Endothelial cell of umbilical vein (primary cell): ENCODE results near the gene RAB40B. TPM values are rescaled to one million over a fixed set of nuclear protein-coding genes. Genes with fewer than 3 reads are reported as not detected.

Source experiments
- BruUV-seq: library from RNA; stranded (reverse); fragments of 400-500 nt; replicated peaks from 2 replicates; lab custom pipeline; 2021; lab: Mats Ljungman, UMichigan
- CTCF ChIA-PET: fragments of 300-600, 350-600 bp; sonication (Branson Sonifier 250); formaldehyde crosslinking; loops from one replicate; lab custom pipeline; 2021; ENCODE audit warnings: antibody characterized with exemption, inconsistent platforms; lab: Charles Lee
- POLR2A ChIA-PET: fragments of 300-600, 350-600 bp; sonication (Branson Sonifier 250); formaldehyde crosslinking; loops from one replicate; lab custom pipeline; 2021; ENCODE audit warnings: antibody characterized with exemption, inconsistent platforms; lab: Charles Lee
- DNase-seq: peaks from one replicate; pipeline ENCODE4 v3.0.0-alpha.2; 2011; ENCODE audit warnings: low read depth, low spot score
- FAIRE-seq: peaks from 2 replicates; lab custom pipeline; 2011; peaks lifted over from hg19 to GRCh38; lab: Jason Lieb, UNC
- H2AFZ ChIP-seq: 2 replicates; pipeline ENCODE4 v1.6.0; 2012; ENCODE audit warnings: low read depth, low read length, control low read depth, inconsistent platforms
- H3K27ac ChIP-seq: 2 replicates; pipeline ENCODE4 v1.5.1; 2011; ENCODE audit warnings: low read depth, mild to moderate bottlenecking, control low read depth, low read length, moderate library complexity; ENCODE audit not compliant: insufficient read depth
- H3K27me3 ChIP-seq, 2 experiments: 2 replicates each; pipeline versions ENCODE4 v1.6.0 to v1.6.1; 2011; ENCODE audit warnings: low read length in 2 of 2, mixed read lengths in 1 of 2; ENCODE audit not compliant: control insufficient read depth in 2 of 2, insufficient read depth in 2 of 2
- H3K36me3 ChIP-seq, 2 experiments: 2 replicates in 1 of 2; 3 replicates in 1 of 2; pipeline ENCODE4 v1.5.1; 2011; ENCODE audit warnings: low read length in 2 of 2, mild to moderate bottlenecking in 1 of 2, moderate library complexity in 1 of 2; ENCODE audit not compliant: control insufficient read depth in 2 of 2, insufficient read depth in 2 of 2; ENCODE audit errors: extremely low read depth in 1 of 2
- H3K4me1 ChIP-seq: 3 replicates; pipeline ENCODE4 v1.5.1; 2011; ENCODE audit warnings: mild to moderate bottlenecking, low read length; ENCODE audit not compliant: control insufficient read depth, insufficient read depth; ENCODE audit errors: extremely low read depth
- H3K4me2 ChIP-seq: 2 replicates; pipeline ENCODE4 v1.6.1; 2011; ENCODE audit warnings: low read length, control low read depth, mixed read lengths; ENCODE audit not compliant: insufficient read depth
- H3K4me3 ChIP-seq, 3 experiments: fragments of 200-600 bp in 1 of 3; sonication (generic), shearing (Covaris generic) in 1 of 3; replicated peaks in 1 of 3; 2 replicates each; pipeline ENCODE4 v1.5.1; 2011 to 2016; ENCODE audit warnings: control low read depth in 3 of 3, low read length in 3 of 3, mild to moderate bottlenecking in 2 of 3, inconsistent platforms in 1 of 3, low read depth in 1 of 3, moderate library complexity in 1 of 3; ENCODE audit not compliant: insufficient read depth in 1 of 3
- H3K79me2 ChIP-seq: 2 replicates; pipeline ENCODE4 v1.6.0; 2012; ENCODE audit warnings: low read length, inconsistent platforms; ENCODE audit not compliant: control insufficient read depth, insufficient read depth
- H3K9ac ChIP-seq: replicated peaks from 2 replicates; pipeline ENCODE3; 2011; ENCODE audit warnings: low read length, control low read depth; ENCODE audit not compliant: insufficient read depth; ENCODE audit errors: extremely low read depth
- H3K9me1 ChIP-seq: replicated peaks from 3 replicates; pipeline ENCODE4 v1.6.0; 2011; ENCODE audit warnings: mild to moderate bottlenecking, low read length; ENCODE audit not compliant: control insufficient read depth, insufficient read depth; ENCODE audit errors: extremely low read depth
- H3K9me3 ChIP-seq: replicated peaks from 2 replicates; pipeline ENCODE4 v1.5.1; 2012; ENCODE audit warnings: low read length, inconsistent platforms; ENCODE audit not compliant: control insufficient read depth, insufficient read depth
- H4K20me1 ChIP-seq: replicated peaks from 2 replicates; pipeline ENCODE3; 2011; ENCODE audit warnings: mild to moderate bottlenecking, low read length; ENCODE audit not compliant: control insufficient read depth, insufficient read depth; ENCODE audit errors: extremely low read depth
- CTCF ChIP-seq, 2 donors: IDR thresholded peaks; 1 replicate in 1 of 2; 2 replicates in 1 of 2; pipeline ENCODE4 v1.5.1; 2011; ENCODE audit warnings: low read length in 2 of 2, mild to moderate bottlenecking in 2 of 2, moderate library complexity in 2 of 2, control low read depth in 1 of 2, inconsistent platforms in 1 of 2, low read depth in 1 of 2; ENCODE audit not compliant: insufficient read depth in 1 of 2; ENCODE audit errors: extremely low read depth in 1 of 2
- EZH2 ChIP-seq: IDR thresholded peaks from 2 replicates; pipeline ENCODE4 v1.6.1; 2012; ENCODE audit warnings: borderline replicate concordance, low read depth, mild to moderate bottlenecking, moderate library complexity, low read length, inconsistent platforms; ENCODE audit not compliant: severe bottlenecking
- FOS ChIP-seq: IDR thresholded peaks from 2 replicates; pipeline ENCODE4 v1.6.1; 2011; ENCODE audit warnings: mild to moderate bottlenecking, low read length, moderate library complexity, borderline replicate concordance; ENCODE audit not compliant: insufficient read depth
- GATA2 ChIP-seq: IDR thresholded peaks from 2 replicates; pipeline ENCODE4 v1.7.0; 2011; ENCODE audit warnings: low read depth, mild to moderate bottlenecking, moderate library complexity, mixed read lengths, low read length; ENCODE audit not compliant: insufficient read length, insufficient read depth
- JUN ChIP-seq: IDR thresholded peaks from 2 replicates; pipeline ENCODE4 v1.6.1; 2011; ENCODE audit warnings: borderline replicate concordance, low read depth; ENCODE audit not compliant: insufficient read length, insufficient read depth
- MYC ChIP-seq: IDR thresholded peaks from one replicate; pipeline ENCODE4 v1.6.1; 2011; ENCODE audit warnings: mild to moderate bottlenecking, low read depth, low read length
- POLR2A ChIP-seq: IDR thresholded peaks from 2 replicates; pipeline ENCODE4 v1.6.1; 2012; ENCODE audit warnings: low read depth, mild to moderate bottlenecking, control low read depth, low read length
- POLR2AphosphoS5 ChIP-seq: IDR thresholded peaks from 2 replicates; pipeline ENCODE4 v1.6.1; 2012; ENCODE audit warnings: low read depth, mild to moderate bottlenecking, control low read depth, low read length, moderate library complexity; ENCODE audit not compliant: insufficient read depth
- dilution Hi-C: fragments of 300-500 bp; cut with MboI; formaldehyde crosslinking; loops from one replicate; pipeline ENCODE4 v1.15.0; 2019; ENCODE audit warnings: low sequenced_read_pairs; ENCODE audit not compliant: extremely low pct_ligation_motif_present
- intact Hi-C: fragments of 100-400 bp; cut with micrococcal nuclease; formaldehyde crosslinking; loops from one replicate; pipeline ENCODE4 v1.10.0; 2022
- polyA plus RNA-seq, 4 experiments: library from polyadenylated mRNA; depleted of rRNA in 3 of 4; stranded (reverse) in 3 of 4; unstranded in 1 of 4; fragments of >200 nt; gene quantifications; 2 replicates each; pipeline versions ENCODE4 v1.2.1 to v1.2.3, GENCODE V29; 2011 to 2012; ENCODE audit warnings: missing spikeins in 1 of 4
- total RNA-seq: library from RNA; stranded (reverse); gene quantifications from 2 replicates; pipeline ENCODE4 v1.2.3, GENCODE V29; 2021
- TF ChIP-seq, protein P1 (sequence below): IDR thresholded peaks from 2 replicates; pipeline ENCODE4 v1.6.1; 2011; ENCODE audit not compliant: insufficient read depth, insufficient read length

Gene RAB40B
- total and polyA plus RNA-seq, 2 donors (not counting 3 experiments of a cell fraction or from before 2014, with no cell fraction given): 5.5 to 9.3 TPM

DNA sequence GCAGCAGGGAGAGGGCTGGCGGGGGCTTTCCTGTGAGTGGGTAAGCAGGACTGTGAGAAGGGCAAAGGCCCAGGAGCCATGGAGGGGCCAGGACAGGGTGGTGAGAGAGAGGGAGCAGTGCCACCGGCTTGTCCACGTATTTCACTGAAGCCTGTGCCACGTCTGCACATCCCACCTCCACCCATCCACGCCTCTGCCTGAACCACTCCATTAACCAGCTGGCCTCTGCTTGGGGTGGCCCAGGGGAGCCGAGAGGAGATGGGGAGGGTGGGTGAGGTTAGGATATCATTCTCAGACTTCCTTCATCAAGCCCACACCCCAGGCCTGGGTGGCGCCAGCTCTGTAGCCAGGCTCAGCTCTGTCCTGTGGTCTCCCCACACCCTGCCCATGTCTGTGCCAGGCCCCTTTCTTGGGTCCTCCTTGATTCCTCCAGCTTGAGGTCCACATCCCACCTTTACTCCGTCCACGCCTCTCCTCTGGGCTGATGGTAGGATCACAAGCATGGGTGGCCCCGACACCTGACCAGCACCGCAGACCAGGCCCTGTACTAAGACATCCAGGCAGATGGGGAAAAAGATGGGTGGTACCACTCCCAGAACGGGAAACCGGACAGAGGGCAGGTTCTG lies 33.7 kb upstream of the RAB40B start:
- Histone ChIP-seq H3K36me3 (peaks cover 0 to 4% of the 10 kb centered on the region in 2 experiments), H3K4me1 (no peaks in the 10 kb centered on the region), H4K20me1 (no peaks in the 10 kb centered on the region), H3K79me2 (no peaks in the 10 kb centered on the region), H3K9ac (no peak overlapping the region), H3K27ac (no peak overlapping the region), H3K4me2 (no peak overlapping the region), H3K4me3 (no peak overlapping the region), H3K9me1 (no peaks in the 10 kb centered on the region), H2AFZ (no peak overlapping the region), H3K9me3 (peaks cover 2% of the 10 kb centered on the region), H3K27me3 (no peaks in the 10 kb centered on the region)
- CTCF ChIA-PET: no interaction called here
- TF ChIP-seq GATA2 (no peak), POLR2A (no peak), POLR2AphosphoS5 (no peak), JUN (no peak), EZH2 (no peak), CTCF (IDR thresholded peaks at IDR 0.05; ENCODE audit: extremely low read depth in 1 of 2, insufficient read depth in 1 of 2, low read depth in 1 of 2, low read length in 2 of 2) (no peak), MYC (no peak), FOS (no peak)
- TF ChIP-seq, protein P1, sequence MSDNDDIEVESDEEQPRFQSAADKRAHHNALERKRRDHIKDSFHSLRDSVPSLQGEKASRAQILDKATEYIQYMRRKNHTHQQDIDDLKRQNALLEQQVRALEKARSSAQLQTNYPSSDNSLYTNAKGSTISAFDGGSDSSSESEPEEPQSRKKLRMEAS: no peak
- intact Hi-C loops (no loop called here), dilution Hi-C loops (no loop called here)
- FAIRE-seq: no peak
- POLR2A ChIA-PET: no interaction called here
- BruUV-seq: no TSS peak
- no peak for DNase-seq
